Sigmoid colon (tissue), 4 donors: ENCODE results near the gene ATP10A.

Experiments
- CTCF ChIP-seq, 4 experiments: fragments of 450-650 bp in 3 of 4; fragments of 200-600 bp in 1 of 4; IDR thresholded peaks; one replicate each; pipeline ENCODE4 v1.5.1; 2016 to 2019; ENCODE audit warnings: antibody characterized with exemption in 4 of 4, mild to moderate bottlenecking in 3 of 4, moderate library complexity in 2 of 4
- POLR2A ChIP-seq, 2 donors: fragments of 450-650 bp; IDR thresholded peaks; one replicate each; pipeline ENCODE4 v1.6.1; 2016; ENCODE audit warnings: antibody characterized with exemption in 2 of 2, mild to moderate bottlenecking in 2 of 2, moderate library complexity in 2 of 2
- POLR2AphosphoS5 ChIP-seq, 4 donors: sonication (generic); formaldehyde crosslinking; IDR thresholded peaks; one replicate each; pipeline ENCODE4 v1.6.1; 2017; ENCODE audit warnings: antibody characterized with exemption in 4 of 4

- TF ChIP-seq CTCF (IDR thresholded peaks at IDR 0.05): no peak
- TF ChIP-seq POLR2A (IDR thresholded peaks at IDR 0.05): no peak
- TF ChIP-seq POLR2AphosphoS5 (IDR thresholded peaks at IDR 0.05): no peak
These were observed 34.5 kb upstream of the ATP10A start for GRCh38 chr15:25897658-25898057.
